Caco-2 (cell line): ENCODE results near the gene NPAS3. TPM values are rescaled to one million over a fixed set of nuclear protein-coding genes. Genes with fewer than 3 reads are reported as not detected.

ENCODE experiments used
- BruUV-seq: library from RNA; stranded (reverse); fragments of 400-500 nt; replicated peaks from 2 replicates; lab custom pipeline; 2021; lab: Mats Ljungman, UMichigan
- CTCF ChIA-PET: fragments of 300-600 bp; sonication (Branson Sonifier 250); formaldehyde crosslinking; loops from one replicate; lab custom pipeline; 2022; ENCODE audit warnings: antibody characterized with exemption; lab: Charles Lee
- POLR2A ChIA-PET: fragments of 300-600 bp; sonication (Branson Sonifier 250); formaldehyde crosslinking; loops from one replicate; lab custom pipeline; 2022; ENCODE audit warnings: antibody characterized with exemption; lab: Charles Lee
- DNase-seq, 2 experiments: peaks; one replicate each; pipeline versions ENCODE4 v3.0.0 to v3.0.0-alpha.2; 2020 to 2022
- H3K27me3 ChIP-seq: replicated peaks from 2 replicates; pipeline ENCODE4 v1.6.0; 2011; ENCODE audit warnings: low read length; ENCODE audit not compliant: control insufficient read depth, insufficient read depth
- H3K36me3 ChIP-seq: 2 replicates; pipeline ENCODE4 v1.5.1; 2011; ENCODE audit warnings: low read length; ENCODE audit not compliant: control insufficient read depth, insufficient read depth
- H3K4me1 ChIP-seq: fragments of 250-450 bp; sonication (Bioruptor Pico); 2 replicates; pipeline ENCODE4 v1.5.1; 2020; ENCODE audit warnings: mild to moderate bottlenecking
- H3K4me3 ChIP-seq: 2 replicates; pipeline ENCODE4 v1.5.1; 2011; ENCODE audit warnings: low read depth, mild to moderate bottlenecking, control low read depth, low read length
- H3K9me3 ChIP-seq: fragments of 250-450 bp; sonication (Bioruptor Pico); 2 replicates; pipeline ENCODE4 v1.5.1; 2020; ENCODE audit warnings: mild to moderate bottlenecking, moderate library complexity
- H3K27ac Mint-ChIP-seq: one replicate; pipeline ENCODE4 v1.8.0; 2022; ENCODE audit warnings: mixed read lengths; ENCODE audit not compliant: unreplicated experiment
- H3K27me3 Mint-ChIP-seq: one replicate; pipeline ENCODE4 v1.8.0; 2022; ENCODE audit warnings: mixed read lengths; ENCODE audit not compliant: insufficient read depth, unreplicated experiment
- H3K36me3 Mint-ChIP-seq: one replicate; pipeline ENCODE4 v1.8.0; 2022; ENCODE audit warnings: mild to moderate bottlenecking, mixed read lengths; ENCODE audit not compliant: insufficient read depth, unreplicated experiment
- H3K4me1 Mint-ChIP-seq: one replicate; pipeline ENCODE4 v1.8.0; 2022; ENCODE audit warnings: low read depth, mixed read lengths; ENCODE audit not compliant: unreplicated experiment
- H3K4me3 Mint-ChIP-seq: one replicate; pipeline ENCODE4 v1.8.0; 2022; ENCODE audit warnings: mild to moderate bottlenecking, moderate library complexity, mixed read lengths; ENCODE audit not compliant: unreplicated experiment
- H3K9me3 Mint-ChIP-seq: one replicate; pipeline ENCODE4 v1.8.0; 2022; ENCODE audit warnings: mixed read lengths; ENCODE audit not compliant: unreplicated experiment
- CTCF ChIP-seq, 2 experiments: fragments of 200-600 bp in 1 of 2; IDR thresholded peaks; 1 replicate in 1 of 2; 2 replicates in 1 of 2; pipeline versions ENCODE4 v1.5.1 to v1.8.0; 2011 to 2022; ENCODE audit warnings: antibody characterized with exemption in 1 of 2, control low read depth in 1 of 2, inconsistent platforms in 1 of 2, low read depth in 1 of 2, low read length in 1 of 2, mild to moderate bottlenecking in 1 of 2, moderate library complexity in 1 of 2; ENCODE audit not compliant: insufficient read depth in 1 of 2, severe bottlenecking in 1 of 2, unreplicated experiment in 1 of 2
- intact Hi-C: fragments of 100-400 bp; cut with micrococcal nuclease; formaldehyde crosslinking; loops from one replicate; pipeline ENCODE4 v1.10.0; 2022; ENCODE audit not compliant: unreplicated experiment
- total RNA-seq: library from RNA; stranded (reverse); gene quantifications from 2 replicates; pipeline ENCODE4 v1.2.3, GENCODE V29; 2022

NPAS3 gene
- total RNA-seq, 1 experiment from 2014 or later: not detected

GRCh38 chr14:33165926-33166289 lies 227.2 kb downstream of the NPAS3 start:
- ChIA-PET POLR2A (no interaction called here), CTCF (no interaction called here)
- Mint-ChIP-seq H3K4me1 (no peaks in the 10 kb centered on the region), H3K36me3 (no peaks in the 10 kb centered on the region), H3K9me3 (no peaks in the 10 kb centered on the region), H3K27me3 (peaks cover 2% of the 10 kb centered on the region), H3K4me3 (no peak overlapping the region), H3K27ac (no peak overlapping the region)
- Histone ChIP-seq H3K36me3 (no peaks in the 10 kb centered on the region), H3K27me3 (no peaks in the 10 kb centered on the region), H3K4me3 (no peak overlapping the region), H3K9me3 (no peaks in the 10 kb centered on the region), H3K4me1 (peaks cover 13% of the 10 kb centered on the region)
- intact Hi-C loops: loop anchor here (1.0 kb wide), 2 partner anchors 12 to 48 kb away; no protein-coding TSS in a partner anchor
- BruUV-seq: no TSS peak
- TF ChIP-seq CTCF (IDR thresholded peaks at IDR 0.05; ENCODE audit: insufficient read depth in 1 of 2, low read depth in 1 of 2, low read length in 1 of 2, severe bottlenecking in 1 of 2, unreplicated experiment in 1 of 2): no peak
- DNase-seq: no peak

GRCh38 chr14:33175951-33176350 lies 237.3 kb downstream of the NPAS3 start:
- CTCF ChIA-PET: no interaction called here

GRCh38 chr14:33184587-33184986 lies 245.9 kb downstream of the NPAS3 start:
- H3K36me3 ChIP-seq: no peaks in the 10 kb centered on the region
- H3K27me3 Mint-ChIP-seq: peaks cover 4% of the 10 kb centered on the region
- CTCF ChIA-PET: no interaction called here
- intact Hi-C loops: loop anchor here (2.0 kb wide), 1 partner anchor 248 kb away; no protein-coding TSS in a partner anchor
- no peak for DNase-seq
- no peak for TF ChIP-seq CTCF (IDR thresholded peaks at IDR 0.05; ENCODE audit: insufficient read depth in 1 of 2, low read depth in 1 of 2, low read length in 1 of 2, severe bottlenecking in 1 of 2, unreplicated experiment in 1 of 2)
- H3K4me3 ChIP-seq: no peak overlapping the region
- H3K27ac Mint-ChIP-seq: no peak overlapping the region
- H3K36me3 Mint-ChIP-seq: no peaks in the 10 kb centered on the region
- no TSS peak for BruUV-seq
- H3K27me3 ChIP-seq: no peaks in the 10 kb centered on the region
- no peaks in the 10 kb centered on the region for H3K9me3 Mint-ChIP-seq
- no peaks in the 10 kb centered on the region for H3K9me3 ChIP-seq
- POLR2A ChIA-PET: no interaction called here
- no peak overlapping the region for H3K4me3 Mint-ChIP-seq
- no peaks in the 10 kb centered on the region for H3K4me1 ChIP-seq
- H3K4me1 Mint-ChIP-seq: no peaks in the 10 kb centered on the region

More at GRCh38 chr14:33175951-33176350, 237.3 kb downstream of the NPAS3 start:
- DNase-seq: no peak
- H3K36me3 ChIP-seq: no peaks in the 10 kb centered on the region
- H3K27ac Mint-ChIP-seq: no peak overlapping the region
- H3K27me3 ChIP-seq: no peaks in the 10 kb centered on the region
- BruUV-seq: no TSS peak
- no peaks in the 10 kb centered on the region for H3K36me3 Mint-ChIP-seq
- H3K27me3 Mint-ChIP-seq: peaks cover 6% of the 10 kb centered on the region
- no peaks in the 10 kb centered on the region for H3K9me3 ChIP-seq
- no peaks in the 10 kb centered on the region for H3K4me1 Mint-ChIP-seq
- no peaks in the 10 kb centered on the region for H3K4me1 ChIP-seq
- H3K9me3 Mint-ChIP-seq: no peaks in the 10 kb centered on the region
- POLR2A ChIA-PET: no interaction called here
- intact Hi-C loops: no loop called here
- no peak overlapping the region for H3K4me3 Mint-ChIP-seq
- no peak overlapping the region for H3K4me3 ChIP-seq
- TF ChIP-seq CTCF (IDR thresholded peaks at IDR 0.05; ENCODE audit: insufficient read depth in 1 of 2, low read depth in 1 of 2, low read length in 1 of 2, severe bottlenecking in 1 of 2, unreplicated experiment in 1 of 2): no peak
